Neuronal stem cell (in vitro differentiated cells): ENCODE data around the gene ZNF573. TPM values are rescaled to one million over a fixed set of nuclear protein-coding genes. Genes with fewer than 3 reads are reported as not detected.

Experiments
- small RNA-seq: library from polyadenylated mRNA; stranded (forward); fragments of <200 nt; extraction: miRNeasy Mini kit (QIAGEN cat#:217004); gene quantifications from one replicate; pipeline ENCODE3, GENCODE V24; 2013; ENCODE audit not compliant: insufficient read depth

Gene ZNF573

Small RNAs within 50 kb of the gene (small RNA-seq; reads per million reads assigned to genes)
- not detected for gene SELENOKP1
